ENCODE measurements around the gene ID1.
A peak's percentile ranks its signal among the peaks of the same experiment; 100 is the strongest.

Gene ID1, protein sequence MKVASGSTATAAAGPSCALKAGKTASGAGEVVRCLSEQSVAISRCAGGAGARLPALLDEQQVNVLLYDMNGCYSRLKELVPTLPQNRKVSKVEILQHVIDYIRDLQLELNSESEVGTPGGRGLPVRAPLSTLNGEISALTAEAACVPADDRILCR

DNA sequence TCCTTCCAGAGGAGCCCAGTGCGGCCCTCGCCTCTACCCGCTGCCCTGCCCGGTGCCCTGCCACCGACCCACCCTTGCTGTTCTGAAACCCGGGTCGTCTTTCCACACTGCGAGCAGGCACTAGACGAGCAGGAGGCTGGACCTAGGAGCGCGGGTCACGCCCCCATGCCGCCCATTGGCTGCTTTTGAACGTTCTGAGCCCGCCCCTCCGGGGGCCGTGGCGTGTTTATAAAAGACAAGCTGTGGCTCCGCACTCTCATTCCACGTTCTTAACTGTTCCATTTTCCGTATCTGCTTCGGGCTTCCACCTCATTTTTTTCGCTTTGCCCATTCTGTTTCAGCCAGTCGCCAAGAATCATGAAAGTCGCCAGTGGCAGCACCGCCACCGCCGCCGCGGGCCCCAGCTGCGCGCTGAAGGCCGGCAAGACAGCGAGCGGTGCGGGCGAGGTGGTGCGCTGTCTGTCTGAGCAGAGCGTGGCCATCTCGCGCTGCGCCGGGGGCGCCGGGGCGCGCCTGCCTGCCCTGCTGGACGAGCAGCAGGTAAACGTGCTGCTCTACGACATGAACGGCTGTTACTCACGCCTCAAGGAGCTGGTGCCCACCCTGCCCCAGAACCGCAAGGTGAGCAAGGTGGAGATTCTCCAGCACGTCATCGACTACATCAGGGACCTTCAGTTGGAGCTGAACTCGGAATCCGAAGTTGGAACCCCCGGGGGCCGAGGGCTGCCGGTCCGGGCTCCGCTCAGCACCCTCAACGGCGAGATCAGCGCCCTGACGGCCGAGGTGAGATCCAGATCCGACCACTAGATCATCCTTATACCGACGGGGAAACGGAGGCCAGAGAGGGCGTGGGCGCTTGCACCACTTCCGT is at the start of gene ID1:
Gene ID1 (plus strand): TSS at position 259 of the 871 bp plus-strand sequence. CDS start 99 bp downstream, at position 358.
- DNase-seq (ENCODE audit: low spot score): peak; percentile 96

DNA sequence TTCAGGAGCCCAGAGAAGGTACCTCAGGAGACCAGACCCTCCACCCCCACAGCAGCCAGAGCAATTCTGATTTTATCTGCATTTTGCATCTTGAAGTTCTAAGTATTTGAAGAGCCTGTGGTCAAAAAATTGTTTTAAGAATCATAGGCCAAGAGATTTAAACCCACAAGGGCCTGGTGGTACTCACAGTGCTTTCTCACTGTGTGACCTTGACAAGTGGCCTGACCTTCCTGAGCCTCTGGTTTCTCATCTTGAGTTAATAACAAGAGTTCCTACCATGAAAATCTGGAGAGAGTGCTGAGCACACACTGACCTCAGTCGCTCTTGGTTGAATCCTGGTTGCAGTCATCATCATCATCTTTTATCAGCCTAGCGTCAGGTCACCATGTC is 45.4 kb upstream of the ID1 start:
- no peak for DNase-seq (ENCODE audit: low spot score)

DNA sequence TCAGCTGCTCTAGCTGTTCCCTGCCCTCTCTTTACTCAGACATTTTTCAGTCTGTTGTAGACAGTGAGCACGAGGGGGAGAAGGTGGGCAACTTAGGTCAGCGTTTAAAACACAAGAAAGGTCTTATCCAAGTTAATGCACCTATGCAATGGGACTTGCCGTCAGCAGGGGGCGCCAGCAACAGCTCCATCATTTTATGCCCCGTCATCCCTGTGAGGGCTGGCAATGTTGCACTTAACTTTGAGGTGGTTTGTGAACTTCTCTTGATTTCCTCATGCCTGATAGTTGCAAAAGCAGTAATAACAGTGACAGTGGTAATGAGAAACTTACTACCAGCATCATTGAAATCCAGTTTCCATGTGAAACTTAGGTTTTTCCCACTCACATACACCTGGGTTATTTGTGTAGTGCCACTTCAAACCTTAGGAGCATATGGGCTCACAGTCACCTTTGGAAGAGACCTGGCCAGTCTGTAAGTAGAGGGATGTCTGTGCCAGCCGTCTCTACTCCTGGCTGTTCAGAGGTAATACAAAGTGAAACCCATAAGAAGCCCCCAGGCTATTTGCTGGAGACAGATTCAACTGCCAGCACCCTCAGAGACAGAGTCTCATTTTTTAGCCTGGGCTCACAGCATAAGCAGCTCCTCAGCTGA is 44.9 kb upstream of the ID1 start:
- DNase-seq (ENCODE audit: low spot score): peak; percentile 40

DNA sequence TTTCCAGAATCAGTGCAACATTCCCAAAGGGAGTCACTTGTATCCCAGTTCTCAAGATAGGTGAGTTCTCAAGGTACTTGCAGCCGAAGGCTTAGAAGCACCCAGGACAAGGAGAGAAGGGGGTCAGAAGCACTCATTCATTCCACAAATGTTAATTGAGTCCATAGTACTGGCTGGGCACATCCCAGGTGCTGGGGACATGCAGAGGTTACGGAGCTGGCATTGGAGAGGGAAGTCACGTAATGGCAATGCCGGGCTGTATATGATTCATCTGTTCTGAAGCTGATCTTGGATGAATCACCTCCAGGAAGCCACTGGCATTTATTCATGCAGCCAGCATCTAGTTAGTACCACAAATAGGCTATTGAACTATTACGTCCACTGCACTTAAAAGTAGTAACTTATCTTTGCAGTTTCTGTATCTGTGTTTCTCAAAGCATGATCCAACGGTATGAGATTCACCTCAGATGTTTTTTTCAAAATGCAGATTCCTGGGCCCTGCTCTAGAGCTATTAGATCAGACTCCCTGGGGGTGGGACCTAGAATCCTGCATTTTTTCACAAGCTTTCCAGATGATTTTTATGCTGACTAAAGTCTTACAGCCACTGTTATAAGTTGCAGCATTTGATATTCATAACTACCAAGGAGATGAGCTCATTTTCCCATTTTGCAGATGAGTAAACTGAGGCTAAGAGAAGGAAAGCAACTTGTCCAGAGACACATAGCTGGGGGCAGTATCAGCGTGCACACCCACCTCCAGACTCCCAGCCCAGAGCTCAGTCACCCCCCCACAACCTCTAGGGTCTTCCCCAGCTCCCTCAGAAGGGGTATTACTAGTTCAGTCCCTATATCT is 44.1 kb upstream of the ID1 start:
- peak; percentile 66 for DNase-seq (ENCODE audit: low spot score)

DNA sequence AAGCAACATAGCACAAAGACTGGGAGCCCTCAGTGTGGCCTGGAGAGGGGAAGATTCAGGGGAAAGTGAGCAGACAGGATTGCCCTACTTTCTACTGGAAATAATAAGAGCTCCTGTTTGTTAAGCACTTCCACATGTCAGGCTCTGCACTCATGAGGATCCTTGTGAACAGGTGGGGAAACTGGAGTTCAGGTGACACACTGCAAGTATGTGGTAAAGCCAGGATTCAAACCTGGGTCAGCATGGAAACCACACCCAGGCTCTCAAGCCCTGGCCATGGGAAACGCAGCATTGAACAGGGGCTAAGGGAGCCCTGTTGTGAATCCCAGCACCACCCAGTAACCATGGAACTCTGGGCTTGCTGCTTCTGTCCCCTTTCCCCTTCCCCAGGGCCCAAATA is 42.8 kb upstream of the ID1 start:
- no peak for DNase-seq (ENCODE audit: low spot score)

DNA sequence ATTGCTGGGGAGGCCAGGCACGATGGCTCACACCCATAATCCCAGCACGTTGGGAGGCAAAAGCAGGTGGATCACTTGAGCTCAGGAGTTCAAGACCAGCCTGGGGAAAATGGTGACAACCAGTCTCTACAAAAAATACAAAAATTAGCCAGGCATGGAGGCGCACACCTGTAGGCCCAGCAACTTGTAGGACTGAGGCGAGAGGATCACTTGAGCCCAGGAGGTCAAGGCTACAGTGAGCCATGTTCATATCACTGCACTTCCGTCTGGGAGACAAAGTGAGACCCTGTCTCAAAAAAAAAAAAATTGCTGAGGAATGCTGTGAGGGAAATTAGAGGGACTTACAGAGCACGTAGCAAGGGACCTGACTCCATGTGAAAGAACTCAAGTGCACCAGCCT is 40.8 kb upstream of the ID1 start:
- no peak for DNase-seq (ENCODE audit: low spot score)

DNA sequence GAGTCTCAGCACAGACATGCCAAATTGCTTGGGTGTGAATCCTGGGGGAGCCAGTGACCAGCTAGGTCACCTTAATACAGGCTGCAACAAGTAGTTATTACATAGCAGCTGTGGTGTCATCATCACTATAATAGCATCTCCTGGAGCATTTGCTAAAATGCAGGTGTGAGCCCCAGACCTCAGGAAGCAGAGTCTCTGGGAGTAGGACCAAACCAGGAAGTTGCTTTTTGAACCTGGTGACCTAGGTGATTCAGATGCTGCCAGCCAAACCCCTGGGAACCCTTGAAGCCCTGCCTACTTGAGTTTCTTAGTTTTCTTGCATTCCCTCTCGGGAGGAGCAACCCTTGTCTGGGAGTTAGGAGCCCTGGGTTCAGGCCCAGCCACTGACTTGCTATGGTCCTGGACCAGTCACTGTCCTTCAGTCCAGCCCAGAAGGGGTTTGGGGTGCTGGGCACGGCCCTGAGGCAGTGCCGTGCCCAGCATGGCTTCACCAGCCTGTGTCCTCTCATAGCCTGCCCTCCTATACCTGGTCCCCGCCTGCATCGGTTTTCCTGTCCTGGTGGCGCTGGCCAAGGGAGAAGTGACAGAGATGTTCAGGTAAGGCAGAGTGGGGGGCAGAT is 39.3 kb upstream of the ID1 start:
- peak; percentile 37 for DNase-seq (ENCODE audit: low spot score)

DNA sequence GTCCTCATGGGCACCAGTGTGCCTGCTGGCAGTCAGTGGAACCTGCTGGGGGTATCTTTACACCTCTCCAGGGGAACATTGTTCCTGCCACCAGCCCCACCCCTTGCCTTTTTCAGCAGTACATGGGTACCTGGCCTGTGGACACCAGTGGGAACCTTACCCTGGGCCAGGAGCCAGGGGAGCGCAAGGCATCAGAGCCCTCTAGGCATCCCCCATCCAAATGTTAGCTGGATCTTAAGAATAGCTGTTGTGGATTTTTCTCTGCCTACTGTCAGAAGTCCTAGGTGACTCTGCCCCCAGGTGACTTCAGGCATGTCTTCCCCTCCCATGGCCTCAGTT is 38.8 kb upstream of the ID1 start:
- DNase-seq (ENCODE audit: low spot score): no peak

DNA sequence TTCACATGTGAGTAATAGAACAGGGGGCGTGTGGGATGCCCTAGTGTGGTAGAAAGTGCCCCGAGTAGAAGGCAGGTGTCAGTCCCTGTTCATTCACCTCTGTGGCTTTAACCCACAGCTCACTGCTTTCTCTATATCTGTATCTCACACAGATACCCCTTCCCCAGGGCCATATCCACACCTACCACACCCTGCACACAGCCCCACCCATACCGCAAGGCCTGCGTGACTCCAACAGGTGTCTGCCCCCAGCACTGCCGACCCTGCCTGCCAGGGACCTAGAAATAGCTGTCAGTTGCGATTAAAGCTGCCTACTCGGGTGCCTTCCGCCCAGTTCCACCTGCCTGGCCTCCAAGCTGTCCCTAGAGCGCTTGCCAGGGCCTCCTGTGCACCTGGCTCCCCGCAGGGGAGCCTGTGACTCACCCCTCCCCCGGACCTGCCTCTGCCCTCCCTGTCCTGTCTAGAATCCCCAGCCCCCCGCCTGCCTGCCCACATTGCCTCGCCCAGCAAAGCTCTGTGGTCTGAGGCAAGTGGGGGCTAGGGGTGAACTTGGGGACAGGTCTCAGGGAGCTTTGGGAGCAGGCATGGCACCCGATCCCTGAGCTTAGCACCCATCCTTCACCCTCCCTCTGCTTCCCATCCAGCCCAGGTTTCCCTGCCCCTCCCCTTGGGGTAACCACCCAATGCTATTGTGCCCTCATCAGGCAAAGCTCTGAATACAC is 38.3 kb upstream of the ID1 start:
- DNase-seq (ENCODE audit: low spot score): peak; percentile 57

DNA sequence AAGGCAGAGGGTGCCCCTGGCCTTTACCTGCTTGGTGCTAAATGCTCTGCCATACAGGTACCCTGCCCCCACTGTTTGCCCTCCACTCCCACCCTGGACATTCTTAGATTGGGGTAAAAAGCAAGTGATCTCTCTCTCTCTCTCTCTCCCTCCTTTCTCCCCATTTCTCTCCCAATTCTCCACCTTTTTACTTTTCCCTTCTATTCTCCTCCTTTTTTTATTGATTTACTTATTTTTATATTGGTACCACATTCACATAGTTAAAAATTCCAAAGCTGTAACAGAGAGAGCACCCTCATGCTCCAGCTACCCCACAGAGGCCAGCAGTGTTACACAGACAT is 37.7 kb upstream of the ID1 start:
- no peak for DNase-seq (ENCODE audit: low spot score)

DNA sequence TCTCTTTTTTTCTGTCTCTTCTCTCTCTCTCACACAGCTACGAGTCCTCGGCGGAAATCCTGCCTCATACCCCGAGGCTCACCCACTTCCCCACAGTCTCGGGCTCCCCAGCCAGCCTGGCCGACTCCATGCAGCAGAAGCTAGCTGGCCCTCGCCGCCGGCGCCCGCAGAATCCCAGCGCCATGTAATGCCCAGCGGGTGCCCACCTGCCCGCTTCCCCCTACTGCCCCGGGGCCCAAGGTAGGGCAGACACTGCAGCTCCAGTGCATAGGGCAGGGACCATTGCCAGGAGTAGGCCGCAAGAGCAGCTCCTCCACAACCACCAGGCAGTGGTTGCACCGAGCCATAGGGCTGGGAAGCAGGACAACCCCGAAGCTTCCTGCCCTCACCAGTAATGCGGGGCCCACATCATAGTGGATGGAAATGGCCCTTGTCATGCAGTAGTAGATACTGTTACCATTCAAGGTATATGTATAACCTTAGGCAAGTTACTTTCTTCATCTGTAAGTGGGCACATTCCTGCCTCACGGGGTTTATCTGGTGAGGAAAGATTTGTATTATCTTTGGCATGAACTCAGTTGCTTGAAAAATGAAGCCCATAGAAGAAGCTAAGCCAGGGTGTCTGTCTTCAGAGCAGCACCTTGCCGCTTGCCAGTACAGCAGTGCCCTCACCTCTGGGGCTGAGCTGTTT is 36.9 kb upstream of the ID1 start:
- no peak for DNase-seq (ENCODE audit: low spot score)

DNA sequence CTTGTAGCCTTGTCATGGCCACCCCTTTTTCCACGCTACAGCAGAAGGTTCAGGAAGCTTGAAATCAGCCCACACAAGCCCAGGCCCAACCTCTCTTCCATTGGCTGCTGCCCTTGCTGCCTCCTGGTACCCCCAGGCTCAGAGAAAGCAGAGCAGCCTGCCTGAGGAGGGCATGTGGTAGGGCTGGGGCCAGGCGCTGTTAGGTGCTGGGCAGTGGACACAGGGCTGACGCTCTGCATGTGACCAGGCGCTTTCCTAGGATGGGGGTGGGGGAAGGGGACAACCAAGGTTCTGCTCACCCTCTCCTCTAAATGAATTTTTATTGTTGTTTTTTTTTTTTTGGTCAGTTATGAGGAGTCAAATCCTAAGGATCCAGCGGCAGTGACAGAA is 36.3 kb upstream of the ID1 start:
- DNase-seq (ENCODE audit: low spot score): no peak

DNA sequence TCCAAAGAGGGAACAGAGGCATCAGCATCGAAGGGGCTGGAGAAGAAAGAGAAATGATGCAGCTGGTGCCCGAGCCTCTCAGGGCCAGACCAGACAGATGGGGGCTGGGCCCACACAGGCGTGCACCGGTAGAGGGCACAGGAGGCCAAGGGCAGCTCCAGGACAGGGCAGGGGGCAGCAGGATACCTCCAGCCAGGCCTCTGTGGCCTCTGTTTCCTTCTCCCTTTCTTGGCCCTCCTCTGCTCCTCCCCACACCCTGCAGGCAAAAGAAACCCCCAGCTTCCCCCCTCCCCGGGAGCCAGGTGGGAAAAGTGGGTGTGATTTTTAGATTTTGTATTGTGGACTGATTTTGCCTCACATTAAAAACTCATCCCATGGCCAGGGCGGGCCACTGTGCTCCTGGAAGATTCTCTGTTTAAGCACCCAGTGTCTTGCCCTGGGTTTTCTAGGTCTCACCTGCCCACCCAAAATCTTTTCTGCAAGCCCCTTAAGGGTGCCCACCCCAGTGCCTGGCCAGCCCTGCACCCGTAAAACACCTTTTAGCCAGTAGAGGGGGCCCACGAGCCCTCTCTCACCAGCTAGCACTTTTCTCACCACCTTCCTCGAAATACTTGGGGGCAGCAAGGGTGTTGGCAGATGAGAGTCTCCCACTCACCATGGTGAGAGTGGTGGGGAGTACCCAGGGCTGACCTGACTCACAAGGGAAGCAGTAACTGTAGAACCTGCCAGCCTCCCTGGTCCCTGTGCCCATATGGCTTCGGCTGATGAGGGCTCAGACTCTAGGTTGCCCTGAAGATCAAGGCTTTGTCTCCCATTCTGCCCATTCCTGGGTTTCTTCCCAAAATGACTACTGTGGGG is 35.7 kb upstream of the ID1 start:
- DNase-seq (ENCODE audit: low spot score): peak; percentile 31

DNA sequence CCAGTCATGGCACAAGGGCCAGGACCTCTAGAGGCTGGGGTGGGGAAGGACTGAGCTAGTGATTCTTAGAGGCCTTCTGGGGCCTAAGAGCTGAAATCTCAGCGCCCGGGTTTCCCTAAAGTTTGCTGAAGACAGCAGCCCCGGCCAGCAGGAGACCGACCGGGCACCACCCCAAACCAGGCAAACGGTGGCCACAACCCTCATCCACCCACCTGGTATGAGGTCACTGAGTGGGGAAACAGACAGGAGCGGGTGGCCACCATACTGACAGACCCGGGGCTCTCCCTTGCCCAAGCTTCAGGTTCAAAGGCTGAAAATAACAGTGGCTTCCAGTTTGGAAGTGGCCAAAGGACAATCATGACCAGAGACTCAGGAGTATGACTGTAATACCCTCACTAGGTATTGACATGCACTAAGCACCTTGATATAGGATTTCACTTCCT is 35.0 kb upstream of the ID1 start:
- DNase-seq (ENCODE audit: low spot score): no peak

DNA sequence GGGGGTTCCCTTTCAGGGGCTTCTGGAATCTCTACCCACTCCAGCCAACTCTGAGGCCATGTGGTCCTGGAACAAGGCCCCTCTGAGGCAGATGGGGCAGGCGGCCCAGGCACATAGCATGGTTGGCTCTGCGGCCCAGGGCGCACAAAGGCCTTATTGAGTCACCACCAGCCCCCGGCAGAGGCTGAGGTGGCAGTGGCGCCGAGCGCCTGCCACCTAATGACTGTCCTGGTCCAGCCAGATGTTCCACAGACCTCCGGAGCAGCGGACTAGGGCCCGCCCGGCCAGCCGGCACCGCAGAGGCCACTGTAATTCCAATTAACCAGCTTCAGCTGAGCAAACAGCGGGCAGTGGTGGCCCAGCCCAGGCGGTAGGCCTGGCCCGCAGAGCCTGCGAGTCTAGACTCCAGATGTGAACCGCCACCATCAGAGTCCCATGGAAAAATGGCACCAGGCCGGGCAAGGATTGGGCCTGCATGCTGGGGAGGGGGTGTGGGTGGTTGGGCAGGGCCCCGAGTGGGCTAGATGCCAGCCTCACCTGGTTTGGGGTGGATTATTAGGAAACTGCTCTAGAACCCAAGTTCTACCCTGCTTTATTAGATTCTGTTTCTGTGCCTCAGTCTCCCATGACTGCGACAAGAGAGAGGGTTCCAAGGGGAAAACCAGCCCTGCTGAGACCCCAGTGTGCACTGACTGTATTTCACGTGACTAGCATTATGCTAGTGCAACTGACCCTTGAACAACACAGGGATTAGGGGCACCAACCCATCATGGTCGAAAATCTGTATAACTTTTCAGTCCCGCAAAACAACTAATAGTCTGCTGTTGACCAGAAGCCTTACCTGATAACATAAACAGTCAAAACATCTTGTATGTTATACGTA is 34.1 kb upstream of the ID1 start:
- DNase-seq (ENCODE audit: low spot score): no peak

DNA sequence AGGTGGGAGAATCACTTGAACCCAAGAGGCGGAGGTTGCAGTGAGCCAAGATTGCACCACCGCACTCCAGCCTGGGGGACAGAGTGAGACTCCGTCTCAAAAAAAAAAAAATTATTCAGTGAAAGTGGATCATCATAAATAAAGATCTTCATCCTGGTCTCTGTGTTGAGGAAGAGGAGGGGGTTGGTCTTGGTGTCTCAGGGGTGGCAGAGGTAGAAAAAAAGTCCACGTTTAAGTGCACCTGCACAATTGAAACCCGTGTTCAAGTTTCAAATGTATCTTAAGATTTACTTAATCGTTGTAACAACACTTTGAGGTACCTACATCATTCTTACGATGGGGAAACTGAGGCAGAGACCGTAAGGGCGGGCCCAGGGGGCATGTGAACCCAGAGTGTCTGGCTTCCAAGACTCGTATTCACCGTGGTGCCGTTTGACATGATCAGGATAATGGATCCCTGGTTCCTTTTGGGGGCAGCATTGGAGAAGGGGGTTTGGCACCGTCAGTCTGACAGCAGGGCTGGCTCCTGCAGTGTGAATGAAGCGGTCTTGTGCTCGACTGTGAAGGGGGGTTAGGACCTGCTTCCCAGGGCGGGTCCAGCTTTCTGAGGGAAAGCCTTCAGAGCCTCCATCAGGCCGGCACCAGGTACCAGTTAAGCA is 32.9 kb upstream of the ID1 start:
- DNase-seq (ENCODE audit: low spot score): no peak

DNA sequence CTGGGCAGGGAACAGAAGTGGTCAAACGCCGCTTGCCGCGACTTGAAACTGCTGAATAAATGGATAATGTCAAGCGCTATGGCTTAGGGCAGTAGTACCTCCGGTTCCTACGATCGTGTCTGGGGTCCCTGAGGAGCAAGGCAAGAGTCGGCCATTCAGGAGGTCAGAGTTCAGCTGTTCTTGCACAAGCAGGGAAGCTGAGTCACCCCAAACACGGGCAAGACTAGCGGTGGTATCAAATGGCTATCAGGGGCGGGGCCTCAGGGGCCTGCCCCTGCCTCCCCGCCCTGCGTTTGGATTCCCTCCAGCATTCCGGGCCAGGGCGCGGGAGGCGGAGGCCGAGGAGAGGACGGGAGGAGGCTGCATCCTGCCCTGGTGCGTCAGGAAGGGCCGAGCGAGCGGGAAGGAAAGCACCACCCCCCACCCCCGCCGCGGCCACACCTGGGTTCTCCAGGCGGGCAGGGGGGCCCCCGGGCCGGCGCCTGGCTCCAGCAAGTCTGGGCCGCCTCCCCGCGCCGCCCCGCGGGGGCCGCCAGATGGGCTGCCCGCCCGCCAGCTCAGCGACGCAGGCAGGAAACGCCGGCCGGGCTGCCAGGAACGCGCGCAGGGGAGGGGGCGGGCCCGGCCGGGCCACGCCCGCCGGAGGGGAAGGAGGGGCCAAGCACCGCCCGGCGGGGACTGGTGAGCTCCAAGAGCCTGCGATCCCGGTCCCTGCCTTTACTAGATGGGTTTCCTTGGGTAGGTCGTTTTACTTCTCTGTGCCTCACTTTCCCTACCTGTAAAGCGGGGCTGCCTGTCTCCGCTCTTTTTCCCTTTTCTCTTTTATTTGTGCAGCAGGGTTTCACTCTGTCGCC is 32.2 kb upstream of the ID1 start:
- DNase-seq (ENCODE audit: low spot score): peak; percentile 97
